ENCODE results near the gene BMPER. TPM values are rescaled to one million over a fixed set of nuclear protein-coding genes. Genes with fewer than 3 reads are reported as not detected.

Gene BMPER
- polyA plus RNA-seq, 1 donor from 2014 or later: 2.1 TPM

- no peaks in the 10 kb centered on the region for H3K27me3 ChIP-seq (ENCODE audit: insufficient read depth, low read depth, low read length)
- H2AFZ ChIP-seq (ENCODE audit: low read depth, low read length): no peak overlapping the region
- H4K20me1 ChIP-seq (ENCODE audit: insufficient read depth): no peaks in the 10 kb centered on the region
- no peaks in the 10 kb centered on the region for H3K9me2 ChIP-seq (ENCODE audit: insufficient read depth, low read length)
- no peak overlapping the region for H3K4me3 ChIP-seq (ENCODE audit: low read length)
- no peak overlapping the region for H3K9ac ChIP-seq (ENCODE audit: low read length)
- no peaks in the 10 kb centered on the region for H3K36me3 ChIP-seq (ENCODE audit: insufficient read depth, low read length)
- no peaks in the 10 kb centered on the region for H3F3A ChIP-seq (ENCODE audit: insufficient read depth, low read length, poor library complexity, severe bottlenecking)
- no peaks in the 10 kb centered on the region for H3K79me2 ChIP-seq (replicated peaks; ENCODE audit: insufficient read depth, low read length)
- no peak overlapping the region for H3K27ac ChIP-seq (ENCODE audit: low read length)
- H3K4me2 ChIP-seq (ENCODE audit: low read length): no peak overlapping the region
- TF ChIP-seq MXI1 (conservative IDR thresholded peaks at IDR 0.05; ENCODE audit: poor library complexity, severe bottlenecking) (no peak), CTCF (IDR thresholded peaks at IDR 0.05; ENCODE audit: poor library complexity, severe bottlenecking) (no peak), REST (IDR thresholded peaks at IDR 0.05; ENCODE audit: borderline replicate concordance) (no peak), POLR2AphosphoS5 (IDR thresholded peaks at IDR 0.05) (no peak)
- no peaks in the 10 kb centered on the region for H3K9me3 ChIP-seq (ENCODE audit: low read length)
Observed at GRCh38 chr7:34192906-34193305, 287.6 kb downstream of the BMPER start.

GRCh38 chr7:34198231-34198641 lies 292.9 kb downstream of the BMPER start:
- Histone ChIP-seq H3K9ac (ENCODE audit: low read length) (no peak overlapping the region), H3K9me3 (ENCODE audit: low read length) (no peaks in the 10 kb centered on the region), H2AFZ (ENCODE audit: low read depth, low read length) (no peak overlapping the region), H3F3A (ENCODE audit: insufficient read depth, low read length, poor library complexity, severe bottlenecking) (no peaks in the 10 kb centered on the region), H3K27ac (ENCODE audit: low read length) (no peak overlapping the region), H3K9me2 (ENCODE audit: insufficient read depth, low read length) (no peaks in the 10 kb centered on the region), H3K4me3 (ENCODE audit: low read length) (no peak overlapping the region), H3K27me3 (ENCODE audit: insufficient read depth, low read depth, low read length) (no peaks in the 10 kb centered on the region), H3K79me2 (replicated peaks; ENCODE audit: insufficient read depth, low read length) (no peaks in the 10 kb centered on the region), H3K36me3 (ENCODE audit: insufficient read depth, low read length) (no peaks in the 10 kb centered on the region), H3K4me2 (ENCODE audit: low read length) (no peak overlapping the region), H4K20me1 (ENCODE audit: insufficient read depth) (no peaks in the 10 kb centered on the region)
- TF ChIP-seq SMC3 (conservative IDR thresholded peaks at IDR 0.05; ENCODE audit: poor library complexity): no peak

Measured in neural cell (in vitro differentiated cells).